Gastrocnemius medialis (tissue), 4 donors: ENCODE results near the gene SLC10A2.

Experiments
- CTCF ChIP-seq, 5 experiments: fragments of 450-650 bp in 3 of 5; fragments of 200-600 bp in 2 of 5; sonication (generic) in 2 of 5; IDR thresholded peaks in 4 of 5; conservative IDR thresholded peaks in 1 of 5; 1 replicate in 4 of 5; 2 replicates in 1 of 5; pipeline ENCODE4 v1.5.1; 2016 to 2019; ENCODE audit warnings: antibody characterized with exemption in 5 of 5, mild to moderate bottlenecking in 3 of 5, moderate library complexity in 3 of 5
- POLR2A ChIP-seq, 2 donors: fragments of 450-650 bp; IDR thresholded peaks; one replicate each; pipeline ENCODE4 v1.6.1; 2017; ENCODE audit warnings: antibody characterized with exemption in 2 of 2, mild to moderate bottlenecking in 2 of 2, moderate library complexity in 2 of 2

- TF ChIP-seq CTCF (IDR thresholded peaks at IDR 0.05 in 4 of 5, conservative IDR thresholded peaks at IDR 0.05 in 1 of 5) = no peak
- TF ChIP-seq POLR2A (IDR thresholded peaks at IDR 0.05) = no peak
These were observed 59.4 kb downstream of the SLC10A2 start for GRCh38 chr13:103006641-103007426.
